ENCODE data around the gene GPR68.
"Not testable (repeated sequence)": the region's sequence is repeated elsewhere in the genome, so short reads cannot be mapped to it uniquely, and the experiment has no call there.

Gene GPR68

DNA sequence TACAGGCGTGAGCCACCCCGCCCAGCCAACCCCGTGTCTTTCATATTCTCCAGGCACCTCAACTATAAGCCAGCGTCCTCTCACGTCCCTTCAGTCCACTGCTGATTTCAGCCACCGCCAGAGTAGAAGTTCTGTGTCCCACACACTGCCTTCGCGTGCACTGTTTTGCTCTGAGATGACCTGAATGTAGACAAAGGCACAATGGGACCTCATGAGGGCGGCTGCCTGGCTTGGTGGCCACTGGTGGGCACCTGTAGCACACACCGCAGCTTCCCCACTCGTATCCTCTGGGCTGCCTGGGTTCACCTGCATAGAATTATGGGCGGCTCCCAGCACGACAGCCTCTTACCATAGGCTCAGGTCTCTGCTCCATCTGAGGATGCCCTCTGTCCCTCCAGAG, 57.2 kb downstream of the GPR68 start:
- DNase-seq: no peak

GRCh38 chr14:91186515-91187066, 57.9 kb downstream of the GPR68 start:
- DNase-seq: no peak

DNA sequence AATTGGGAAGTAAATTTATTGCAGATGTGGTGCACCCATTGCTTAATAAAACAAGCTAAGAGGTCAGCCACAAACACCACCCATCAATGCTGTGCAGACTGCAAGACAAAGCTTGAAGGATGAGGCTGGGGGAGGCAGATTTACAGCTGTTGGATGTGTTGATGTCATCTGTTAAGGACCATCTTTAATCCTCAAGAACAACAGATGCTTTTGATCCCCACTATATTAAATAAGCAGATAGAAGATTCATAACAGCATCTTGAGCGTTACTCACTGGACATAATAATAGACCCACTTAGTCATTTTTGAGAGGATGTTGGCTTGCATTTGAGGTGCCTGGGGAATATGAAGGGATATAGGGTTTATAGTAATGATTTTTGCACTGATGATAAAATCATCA, 58.8 kb downstream of the GPR68 start:
- DNase-seq: no peak

GRCh38 chr14:91184559-91184958, 59.9 kb downstream of the GPR68 start:
- DNase-seq: no peak

DNA sequence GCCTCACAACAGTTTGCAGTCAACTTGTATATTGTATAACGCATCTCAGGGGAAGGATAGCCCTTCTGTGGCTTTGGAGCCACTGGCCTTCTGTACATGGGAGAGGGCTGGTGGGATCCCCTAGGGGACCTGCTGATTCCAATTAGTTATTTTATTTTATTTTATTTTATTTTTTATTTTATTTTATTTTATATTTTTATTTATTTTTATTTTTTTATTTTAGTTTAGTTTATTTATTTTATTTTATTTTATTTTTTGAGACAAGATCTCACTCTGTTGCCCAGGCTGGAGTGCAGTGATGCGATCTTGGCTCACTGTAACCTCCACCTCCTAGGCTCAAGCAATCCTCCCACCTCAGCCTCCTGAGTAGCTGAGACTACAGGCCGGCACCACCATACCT, 61.8 kb downstream of the GPR68 start:
- not testable (repeated sequence) for DNase-seq

Measured in hippocampal formation (tissue), 2 donors.